ENCODE data around the gene CCL20.
A peak's percentile ranks its signal among the peaks of the same experiment; 100 is the strongest.
"Not testable (repeated sequence)": the region's sequence is repeated elsewhere in the genome, so short reads cannot be mapped to it uniquely, and the experiment has no call there.

Gene CCL20, protein sequence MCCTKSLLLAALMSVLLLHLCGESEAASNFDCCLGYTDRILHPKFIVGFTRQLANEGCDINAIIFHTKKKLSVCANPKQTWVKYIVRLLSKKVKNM

DNA sequence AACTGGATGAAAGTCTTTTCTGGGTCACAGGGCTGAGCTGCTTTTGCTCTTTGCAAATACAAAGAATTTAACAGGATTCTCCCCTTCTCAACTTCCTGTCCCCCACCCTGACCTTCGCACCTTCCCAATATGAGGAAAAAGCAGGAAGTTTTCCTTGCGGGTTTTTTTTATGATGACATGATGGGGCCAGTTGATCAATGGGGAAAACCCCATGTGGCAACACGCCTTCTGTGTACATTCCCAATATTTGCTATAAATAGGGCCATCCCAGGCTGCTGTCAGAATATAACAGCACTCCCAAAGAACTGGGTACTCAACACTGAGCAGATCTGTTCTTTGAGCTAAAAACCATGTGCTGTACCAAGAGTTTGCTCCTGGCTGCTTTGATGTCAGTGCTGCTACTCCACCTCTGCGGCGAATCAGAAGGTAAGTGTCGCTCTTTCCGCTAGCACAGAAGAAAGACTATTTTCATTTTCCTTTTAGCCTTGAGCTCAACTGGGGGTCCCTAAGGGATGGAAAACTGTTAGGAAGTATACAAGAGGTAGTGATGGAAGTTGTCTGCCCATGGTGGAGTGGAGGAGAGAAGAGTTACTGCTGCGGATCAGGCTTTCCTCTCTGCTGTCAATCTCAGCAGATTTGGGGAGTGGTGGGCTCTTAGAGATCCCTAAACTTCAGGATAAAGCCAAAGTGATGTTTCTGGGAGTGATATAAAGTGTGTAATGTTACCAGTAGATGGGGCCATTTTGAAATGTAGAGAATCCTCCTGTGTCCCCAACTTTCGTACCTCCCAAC, at the start of gene CCL20:
TSS of gene CCL20 (plus strand) at position 281 of the 792 bp plus-strand sequence. CDS start at position 351, 70 bp downstream.
- DNase-seq (ENCODE audit: low read depth in 3 of 3): no peak

DNA sequence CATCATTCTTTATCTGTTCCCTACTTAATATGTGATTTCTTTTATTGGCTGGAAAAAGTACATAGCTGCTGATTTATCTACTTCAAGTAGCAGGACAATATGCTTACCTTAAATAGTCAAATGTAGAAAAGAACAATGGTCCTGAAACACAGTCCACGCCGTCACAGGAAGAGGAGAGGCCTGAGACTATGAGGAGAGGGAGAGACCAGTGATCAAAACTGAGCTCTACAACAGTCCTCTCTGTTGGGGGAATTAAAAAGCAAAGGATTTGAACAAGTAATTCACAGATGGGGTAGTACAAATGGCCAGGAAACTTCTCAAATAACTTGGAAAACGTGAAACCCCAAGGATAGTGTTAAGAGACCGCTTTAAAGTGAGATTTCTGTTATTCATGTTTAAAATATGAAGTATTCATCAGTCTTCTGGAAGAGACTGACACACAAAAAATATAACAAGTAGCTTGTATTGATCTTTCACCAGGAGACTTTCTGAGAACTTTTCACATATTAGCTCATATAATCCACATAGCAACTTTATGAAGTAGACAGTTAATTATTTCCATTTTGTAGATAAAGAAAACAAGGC, 47.8 kb upstream of the CCL20 start:
- DNase-seq (ENCODE audit: low read depth in 3 of 3): no peak

DNA sequence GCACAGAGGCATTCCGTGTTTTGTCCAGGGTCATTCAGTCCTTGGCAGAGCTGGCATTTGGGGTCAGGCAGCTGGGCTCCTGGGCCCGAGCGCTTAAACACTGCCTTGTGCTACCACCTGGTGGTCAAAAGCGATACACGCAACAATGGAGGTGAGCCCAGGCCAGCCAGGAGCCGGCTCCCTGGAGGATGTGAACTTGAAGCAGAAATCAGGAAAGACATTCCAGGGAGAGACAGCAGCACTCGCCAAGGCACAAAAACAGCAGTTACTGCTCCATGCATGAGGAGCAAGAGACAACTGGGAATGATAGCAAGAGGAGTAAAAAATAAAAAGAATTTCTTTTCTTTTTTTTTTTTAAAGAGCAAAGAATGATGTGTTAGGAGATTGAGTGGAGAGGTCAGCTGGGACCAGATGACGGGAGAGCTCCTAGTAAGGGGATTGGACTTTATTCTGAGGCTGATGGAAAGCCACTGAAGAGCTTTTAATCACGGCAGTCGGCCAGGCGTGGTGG, 47.2 kb upstream of the CCL20 start:
- DNase-seq (ENCODE audit: low read depth in 3 of 3): peak; percentile 26 to 57 (median 44)

DNA sequence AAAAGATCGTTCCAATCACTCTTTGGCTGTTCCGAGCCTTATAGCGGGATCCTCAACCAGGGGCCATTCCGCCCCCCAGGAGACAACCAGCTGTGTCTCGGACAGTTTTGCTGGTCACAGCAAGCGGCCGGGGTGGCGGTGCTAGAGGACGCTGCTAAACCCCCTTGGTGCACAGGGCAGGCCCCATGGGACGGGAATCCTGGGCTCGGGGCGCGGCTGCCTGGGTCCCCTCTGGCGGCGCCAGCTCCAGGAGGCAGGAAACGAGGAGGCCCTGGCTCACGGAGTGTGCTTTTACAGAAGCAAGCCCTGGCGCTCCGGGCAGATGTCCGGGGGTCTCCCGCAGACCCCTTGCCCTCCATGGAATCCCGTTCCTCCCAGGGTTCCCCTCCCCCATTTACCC, 45.8 kb upstream of the CCL20 start:
- no peak for DNase-seq (ENCODE audit: low read depth in 3 of 3)

DNA sequence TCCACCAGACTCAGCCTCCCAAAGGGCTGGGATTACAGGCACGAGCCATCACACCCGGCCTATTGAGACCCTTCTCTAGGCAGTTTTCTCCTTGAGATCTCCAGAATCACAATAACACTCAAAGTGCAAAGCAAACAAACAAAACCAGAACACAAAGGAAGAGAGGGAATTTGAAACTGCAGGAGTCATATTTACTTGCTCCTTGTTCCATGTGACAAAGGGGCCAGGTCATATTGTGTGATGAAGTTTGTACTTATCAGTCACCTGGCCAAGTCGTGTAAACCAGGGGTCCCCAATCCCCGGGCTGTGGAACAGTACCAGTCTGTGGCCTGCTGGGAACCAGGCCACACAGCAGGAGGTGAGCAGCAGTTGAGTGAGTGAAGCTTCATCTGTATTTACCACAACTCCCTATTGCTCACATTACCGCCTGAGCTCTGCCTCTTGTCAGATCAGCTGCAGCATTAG, 41.4 kb upstream of the CCL20 start:
- DNase-seq (ENCODE audit: low read depth in 3 of 3): no peak

DNA sequence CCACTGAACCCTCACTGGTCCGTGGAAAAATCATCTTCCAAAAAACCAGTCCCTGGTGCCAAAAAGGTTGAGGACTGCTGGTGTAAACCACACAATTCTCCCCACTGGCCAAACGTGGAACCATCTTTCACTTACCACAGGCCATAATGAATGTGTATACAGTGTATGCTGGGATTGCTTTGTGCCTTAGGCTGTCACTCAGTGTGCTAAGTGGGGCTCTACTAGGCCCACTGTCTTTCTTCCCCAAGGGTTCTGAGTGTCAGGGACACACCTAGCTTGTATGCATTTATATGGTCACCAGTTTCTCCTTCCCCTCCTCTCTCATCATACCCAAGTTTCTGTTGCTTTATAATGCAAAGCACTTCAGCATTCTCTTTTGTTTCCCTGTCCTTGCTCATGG, 40.7 kb upstream of the CCL20 start:
- no peak for DNase-seq (ENCODE audit: low read depth in 3 of 3)

DNA sequence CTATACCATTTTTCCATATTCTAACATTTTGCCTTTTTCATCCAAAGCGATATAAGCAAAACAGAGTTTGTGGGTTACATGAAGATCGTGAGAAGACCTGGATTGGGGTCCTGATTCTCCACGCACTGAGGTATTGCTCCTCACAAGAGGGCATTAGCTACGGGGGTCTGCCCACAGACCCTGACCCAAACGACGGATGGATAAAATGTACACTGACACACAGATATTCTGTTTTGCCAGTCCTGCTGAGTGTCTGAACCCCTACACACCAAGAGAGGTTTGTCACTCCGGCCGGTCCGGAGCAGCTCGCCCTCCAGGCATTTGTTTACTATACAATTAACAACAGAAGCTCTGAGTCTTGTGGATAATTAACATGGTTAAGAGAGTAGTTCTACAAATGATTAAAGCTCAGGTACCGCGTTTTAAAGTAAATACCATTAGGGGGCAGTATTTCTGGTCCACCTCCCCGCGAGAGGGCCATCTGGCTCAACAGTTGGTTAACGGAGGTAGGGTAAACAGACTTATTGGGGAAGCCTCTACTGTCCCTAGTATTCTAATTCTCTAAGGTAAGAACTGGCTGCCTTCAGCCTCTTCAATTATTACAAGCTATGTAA, 39.5 kb upstream of the CCL20 start:
- no peak for DNase-seq (ENCODE audit: low read depth in 3 of 3)

DNA sequence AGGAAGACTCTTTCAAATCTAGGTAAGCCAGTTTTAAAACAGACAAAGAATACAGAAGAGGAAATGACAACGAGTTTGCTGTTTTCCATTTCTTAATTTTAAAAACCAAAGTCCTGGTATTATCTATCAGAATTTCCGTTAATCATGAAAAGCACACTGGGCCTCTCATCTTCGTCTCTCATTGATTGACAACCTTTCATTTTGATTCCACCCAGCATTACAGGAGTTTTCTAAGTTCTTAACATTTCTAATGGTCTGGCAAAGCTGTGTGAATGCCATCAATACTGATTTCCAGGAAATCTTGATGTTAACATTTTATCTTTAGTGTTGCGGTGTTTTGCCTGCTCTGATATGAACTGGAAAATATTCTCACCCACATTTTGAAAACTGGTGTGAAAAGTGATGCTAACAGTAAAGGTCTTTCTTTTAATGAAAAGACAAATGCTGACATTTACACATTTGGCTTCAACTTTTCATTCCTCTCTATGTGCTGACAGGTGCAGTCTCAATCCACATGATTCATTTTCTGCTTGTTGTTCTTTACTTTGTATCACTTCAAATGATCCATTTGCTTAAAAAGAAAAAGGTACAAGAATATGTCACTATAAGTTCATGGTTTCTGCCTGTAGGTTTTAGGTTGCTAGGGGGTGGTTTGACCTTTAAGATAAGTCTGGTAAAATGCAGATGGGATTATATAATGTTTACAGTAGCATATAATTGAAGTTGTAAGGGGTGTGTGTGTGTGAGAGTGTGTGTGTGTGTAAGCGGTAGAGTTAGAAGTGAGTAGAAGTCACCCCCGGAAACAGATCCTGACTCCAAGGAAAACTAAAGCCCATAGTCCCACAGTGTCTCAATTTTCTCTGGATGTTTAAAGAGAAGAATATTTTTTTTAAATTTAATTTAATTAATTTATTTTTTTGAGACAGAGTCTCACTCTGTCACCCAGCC, 38.5 kb upstream of the CCL20 start:
- DNase-seq (ENCODE audit: low read depth in 3 of 3): no peak

DNA sequence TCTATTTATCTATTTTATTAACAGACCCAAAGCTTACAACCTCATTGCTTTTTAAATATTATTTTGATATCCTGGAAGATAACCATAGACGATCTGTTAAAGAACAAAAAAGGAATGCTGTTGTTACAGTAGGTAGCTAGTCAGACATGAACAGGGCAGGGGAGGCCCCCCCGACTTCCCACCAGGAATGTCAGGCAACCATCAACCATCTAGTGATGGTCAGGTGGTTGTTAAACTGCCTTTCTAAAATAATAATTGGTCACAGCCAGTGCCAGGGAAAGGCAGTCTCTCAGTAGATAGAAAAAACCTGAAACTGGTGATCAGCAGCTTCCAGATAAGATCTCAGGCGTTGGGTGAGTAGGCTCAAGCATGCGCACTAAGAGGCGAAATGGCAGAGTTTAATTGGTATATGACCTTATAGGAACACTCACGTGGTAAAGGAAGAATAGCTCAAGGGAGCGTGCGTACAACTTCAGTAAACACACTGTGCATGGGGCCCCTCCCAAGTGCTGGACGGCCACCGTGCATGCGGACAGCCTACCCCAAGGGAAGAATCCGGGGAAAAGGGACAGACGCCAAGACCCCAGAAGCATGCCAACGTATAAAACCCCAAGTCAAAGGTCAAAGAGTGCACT, 32.5 kb upstream of the CCL20 start:
- no peak for DNase-seq (ENCODE audit: low read depth in 3 of 3)

DNA sequence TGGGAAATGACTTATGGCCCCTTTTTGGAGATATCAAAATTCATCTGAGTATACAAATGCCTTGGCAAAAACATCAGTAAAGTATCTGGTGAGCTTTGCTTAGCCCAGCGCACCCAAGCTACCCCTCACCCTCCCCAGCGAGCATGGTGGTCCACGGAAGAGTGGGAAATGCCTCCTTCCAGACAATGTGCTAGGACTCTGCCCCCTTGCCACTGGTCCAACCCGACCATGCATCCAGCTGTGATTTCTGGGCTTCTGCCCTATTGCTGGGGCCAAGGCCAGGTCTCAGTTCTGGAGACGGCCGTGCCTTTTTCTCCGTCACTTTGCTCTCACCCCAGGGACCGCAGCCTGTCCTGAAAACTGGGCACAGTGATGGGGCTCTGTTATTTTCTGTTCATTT, 31.8 kb upstream of the CCL20 start:
- no peak for DNase-seq (ENCODE audit: low read depth in 3 of 3)

DNA sequence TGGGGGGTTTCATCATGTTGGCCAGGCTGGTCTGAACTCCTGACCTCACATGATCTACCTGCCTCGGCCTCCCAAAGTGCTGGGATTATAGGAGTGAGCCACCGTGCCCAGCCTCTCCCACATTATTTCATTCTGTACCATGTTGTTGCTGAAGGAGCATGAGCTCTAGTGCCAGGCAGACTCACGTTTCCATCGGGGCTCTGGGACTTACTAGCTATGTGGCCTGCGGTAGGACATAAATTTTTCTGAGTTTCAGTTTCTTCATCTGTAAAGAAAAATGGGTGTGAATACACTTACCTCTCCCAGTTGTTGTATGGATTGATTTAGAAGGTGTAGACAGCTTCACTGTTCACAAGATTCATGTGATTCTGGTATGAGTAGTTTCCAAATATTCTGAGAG, 30.8 kb upstream of the CCL20 start:
- no peak for DNase-seq (ENCODE audit: low read depth in 3 of 3)

DNA sequence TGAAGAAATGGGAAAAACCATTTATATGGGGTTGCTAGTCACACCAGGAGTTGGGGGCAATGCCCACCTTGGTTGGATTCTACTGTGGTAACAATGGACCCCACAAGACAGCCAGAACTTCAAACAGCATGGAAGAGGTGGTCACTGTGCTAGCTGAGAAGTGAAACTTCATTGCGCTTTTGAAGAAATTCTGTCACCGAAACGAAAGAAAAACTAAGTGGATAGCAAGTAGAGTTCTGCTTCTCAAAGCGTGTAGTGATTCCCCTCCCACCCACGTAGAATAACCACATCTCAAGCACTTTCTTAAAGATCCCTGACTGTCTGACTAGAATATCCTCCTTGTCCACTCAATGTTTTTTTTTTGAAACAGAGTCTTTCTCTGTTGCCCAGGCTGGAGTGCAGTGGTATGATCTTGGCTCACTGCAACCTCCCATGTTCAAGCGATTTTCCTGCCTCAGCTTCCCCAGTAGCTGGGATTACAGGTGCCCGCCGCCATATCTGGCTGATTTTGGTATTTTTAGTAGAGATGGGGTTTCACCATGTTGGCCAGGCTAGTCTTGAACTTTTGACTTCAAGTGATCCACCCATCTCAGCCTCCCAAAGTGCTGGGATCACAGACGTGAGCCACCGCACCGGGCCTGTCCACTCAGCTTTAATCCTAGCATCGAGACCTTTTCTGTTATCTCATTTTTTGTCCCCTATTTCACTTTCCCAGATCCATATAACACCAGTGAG, 30.1 kb upstream of the CCL20 start:
- no peak for DNase-seq (ENCODE audit: low read depth in 3 of 3)

DNA sequence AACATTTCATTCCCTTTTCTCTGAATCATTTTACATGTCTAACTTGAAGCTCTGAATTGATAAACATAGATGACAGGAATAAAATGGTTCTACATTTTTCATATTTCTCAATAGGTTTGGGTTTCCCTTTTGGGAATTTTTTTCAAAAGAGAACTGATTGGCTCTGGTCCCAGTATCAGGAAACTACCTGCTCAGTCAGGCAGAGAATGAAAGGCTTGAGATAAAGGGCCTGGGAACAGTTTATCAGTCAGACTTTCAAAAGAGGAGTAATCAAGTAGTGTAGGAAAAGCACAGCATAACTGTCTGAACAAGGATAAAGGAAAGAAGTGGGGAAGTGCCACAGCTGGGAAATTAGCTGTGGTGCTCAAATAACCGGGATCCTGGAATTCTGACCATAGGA, 28.3 kb upstream of the CCL20 start:
- no peak for DNase-seq (ENCODE audit: low read depth in 3 of 3)

DNA sequence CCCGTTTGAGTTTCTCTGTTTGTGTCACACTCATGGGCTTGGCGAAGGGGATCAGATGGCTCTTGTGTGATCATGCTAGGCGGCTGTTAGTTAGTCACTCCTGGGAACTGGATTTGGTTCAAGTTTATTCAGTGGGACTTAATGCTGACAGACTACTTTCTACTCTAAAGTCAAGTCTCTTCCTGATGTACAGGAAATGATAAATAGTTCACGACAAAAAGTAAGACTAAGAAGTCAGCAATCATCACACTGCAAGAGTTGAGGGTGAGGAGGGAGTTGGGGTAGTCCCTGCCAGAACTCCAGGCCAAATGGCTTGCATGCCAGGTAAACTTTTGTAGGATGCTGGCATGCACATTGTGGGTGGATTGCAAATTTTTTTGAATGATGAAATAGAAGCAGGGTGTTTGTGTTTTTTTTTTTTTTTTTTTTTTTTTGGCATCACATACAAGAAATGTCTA, 25.1 kb upstream of the CCL20 start:
- no peak for DNase-seq (ENCODE audit: low read depth in 3 of 3)

DNA sequence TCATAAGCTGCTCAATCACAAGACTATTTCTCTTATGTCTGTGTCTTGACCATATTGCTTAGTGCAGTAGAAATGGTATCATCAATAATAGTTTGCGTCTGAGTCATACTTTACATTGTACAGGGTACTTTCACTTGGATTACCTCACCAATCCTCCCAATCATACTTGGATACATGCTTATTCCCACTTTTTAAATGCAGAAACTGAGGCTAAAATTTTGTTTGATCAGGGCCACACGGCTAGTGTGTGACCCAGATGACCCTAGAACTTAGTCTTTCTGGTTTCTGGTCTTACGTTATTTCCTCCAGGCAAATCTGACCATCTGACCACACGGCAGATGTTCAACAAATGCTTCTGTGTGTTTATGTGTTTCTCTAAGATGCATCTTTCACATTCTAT, 23.8 kb upstream of the CCL20 start:
- DNase-seq (ENCODE audit: low read depth in 3 of 3): no peak

DNA sequence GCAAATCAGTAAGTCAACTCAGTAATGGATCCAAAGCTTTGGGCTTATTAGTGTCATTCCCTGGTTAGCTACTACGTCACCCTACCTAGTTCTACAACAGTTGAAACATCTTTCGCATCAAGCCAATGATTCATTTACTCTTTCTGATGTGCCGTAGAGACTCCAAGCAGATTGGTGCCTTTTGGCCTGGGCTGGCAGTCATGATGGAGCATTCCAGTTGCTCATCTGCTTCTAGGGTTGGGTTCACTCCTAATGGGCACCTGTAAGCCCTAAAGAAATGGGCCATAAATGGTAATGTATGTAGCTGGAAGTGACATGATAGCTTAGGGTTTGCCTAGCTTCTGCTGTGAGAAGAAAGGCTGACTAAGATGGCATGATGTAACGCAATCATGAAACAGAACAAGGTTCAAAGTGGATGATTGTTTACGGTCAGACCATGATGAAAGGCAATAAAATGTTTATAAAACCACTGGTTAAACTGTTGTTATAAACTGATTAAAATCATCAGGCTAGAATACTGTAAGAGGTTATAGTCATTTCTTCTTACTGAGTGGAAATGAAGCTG, 20.4 kb upstream of the CCL20 start:
- no peak for DNase-seq (ENCODE audit: low read depth in 3 of 3)

DNA sequence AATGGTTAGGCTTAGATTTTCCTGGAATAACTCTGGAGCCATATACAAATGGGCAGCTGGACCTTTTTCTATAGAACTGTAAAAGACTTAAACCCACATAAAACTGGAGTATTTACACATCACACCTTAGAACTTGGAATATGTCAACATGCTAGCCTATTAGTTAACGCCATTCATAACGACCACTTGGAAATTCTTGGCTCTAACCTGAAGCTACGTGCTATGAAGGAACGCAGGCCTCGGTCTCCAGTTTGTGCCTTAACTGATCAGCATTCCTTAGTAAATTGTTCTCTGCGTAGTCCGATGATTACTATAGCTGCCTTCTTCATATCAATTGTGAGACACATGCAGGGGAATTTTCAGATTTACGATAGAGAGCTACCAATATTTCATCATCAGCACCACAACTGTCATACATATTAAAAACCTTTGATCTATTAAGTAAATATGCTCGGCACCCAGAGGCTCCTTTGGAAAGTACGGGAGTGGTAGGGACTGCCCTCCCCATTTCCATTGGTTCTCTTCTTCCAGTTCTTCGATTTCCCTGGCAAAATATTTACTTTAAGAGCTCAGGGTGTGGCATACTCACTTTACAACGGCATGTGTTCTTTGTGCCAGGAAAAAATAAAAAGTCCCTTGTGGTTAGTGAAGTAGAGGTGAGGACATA, 17.5 kb upstream of the CCL20 start:
- no peak for DNase-seq (ENCODE audit: low read depth in 3 of 3)

DNA sequence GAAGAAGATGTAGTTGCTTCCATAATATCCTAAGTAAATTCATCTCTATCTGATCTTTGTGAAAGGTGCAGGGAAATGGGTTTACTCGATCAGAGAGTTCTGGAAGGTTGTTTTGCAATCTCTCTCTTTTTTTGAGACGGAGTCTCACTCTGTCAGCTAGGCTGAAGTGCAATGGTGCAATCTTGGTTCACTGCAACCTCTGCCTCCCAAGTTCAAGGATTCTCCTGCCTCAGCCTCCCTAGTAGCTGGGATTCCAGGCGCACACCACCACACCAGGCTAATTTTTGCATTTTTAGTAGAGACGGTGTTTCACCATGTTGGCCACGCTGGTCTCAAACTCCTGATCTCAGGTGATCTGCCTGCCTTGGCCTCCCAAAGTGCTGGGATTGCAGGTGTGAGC, 16.9 kb upstream of the CCL20 start:
- not testable (repeated sequence) for DNase-seq (ENCODE audit: low read depth in 3 of 3)

DNA sequence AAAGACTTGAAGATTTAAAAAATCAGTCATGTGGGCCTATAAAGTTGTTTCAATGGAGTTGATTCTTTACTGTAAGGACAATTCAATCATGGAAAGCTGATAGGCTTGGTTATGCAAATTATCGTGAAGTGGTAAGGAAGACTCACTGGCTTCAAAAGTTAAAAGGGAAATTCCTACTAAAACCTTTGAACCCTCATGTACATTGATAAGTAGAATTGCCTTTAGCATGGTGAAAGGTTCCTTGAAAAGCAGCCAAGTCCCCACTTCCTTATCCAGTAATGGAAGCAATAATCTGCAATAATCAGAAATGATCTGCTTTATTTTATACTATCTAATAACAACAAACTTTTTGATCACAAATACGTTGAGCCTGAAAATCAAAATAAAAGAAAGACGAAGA, 14.4 kb upstream of the CCL20 start:
- DNase-seq (ENCODE audit: low read depth in 3 of 3): no peak
